Prostate gland (tissue), 2 donors: ENCODE results near the gene GRK1. TPM values are rescaled to one million over a fixed set of nuclear protein-coding genes. Genes with fewer than 3 reads are reported as not detected.

ENCODE experiments used
- DNase-seq: peaks from one replicate; pipeline ENCODE4 v3.0.0-alpha.2; 2019; ENCODE audit warnings: low spot score
- H3K27ac ChIP-seq, 2 donors: fragments of 200-600 bp; sonication (generic); 2 replicates each; pipeline ENCODE4 v1.5.1; 2017 to 2019
- H3K27me3 ChIP-seq: fragments of 200-600 bp; sonication (generic); replicated peaks from 2 replicates; pipeline ENCODE4 v1.5.1; 2019; ENCODE audit not compliant: insufficient read depth
- H3K36me3 ChIP-seq, 2 donors: fragments of 200-600 bp; sonication (generic); 1 replicate in 1 of 2; 2 replicates in 1 of 2; pipeline versions ENCODE4 v1.5.1 to v1.8.1; 2017 to 2019
- H3K4me1 ChIP-seq: fragments of 200-600 bp; sonication (generic); replicated peaks from 2 replicates; pipeline ENCODE4 v1.5.1; 2019
- H3K4me3 ChIP-seq, 2 donors: fragments of 200-600 bp; sonication (generic); 2 replicates each; pipeline ENCODE4 v1.5.1; 2017 to 2019
- H3K9me3 ChIP-seq: fragments of 200-600 bp; sonication (generic); 2 replicates; pipeline ENCODE4 v1.5.1; 2017
- POLR2A ChIP-seq: fragments of 450-650 bp; IDR thresholded peaks from one replicate; pipeline ENCODE4 v1.6.1; 2016; ENCODE audit warnings: antibody characterized with exemption, mild to moderate bottlenecking
- POLR2AphosphoS5 ChIP-seq: sonication (generic); formaldehyde crosslinking; IDR thresholded peaks from one replicate; pipeline ENCODE4 v1.6.1; 2017; ENCODE audit warnings: antibody characterized with exemption
- WGBS: methylation state at CpG from one replicate; pipeline ENCODE4 v1.1.5; 2018; 5-methylcytosine and 5-hydroxymethylcytosine counted together
- intact Hi-C: fragments of 100-400 bp; cut with DNase I; formaldehyde crosslinking; loops from one replicate; pipeline ENCODE4 v1.14.2; 2022
- total RNA-seq, 2 donors: library from RNA; depleted of rRNA; stranded (reverse); fragments of >200 nt; gene quantifications; one replicate each; pipeline ENCODE4 v1.1.0, GENCODE V29; 2016
- TF ChIP-seq, protein P1 (sequence below), 4 experiments: fragments of 200-600 bp in 2 of 4; fragments of 450-650 bp in 2 of 4; sonication (generic) in 2 of 4; IDR thresholded peaks; 1 replicate in 3 of 4; 2 replicates in 1 of 4; pipeline ENCODE4 v1.5.1; 2016 to 2019; ENCODE audit warnings: antibody characterized with exemption in 4 of 4, mild to moderate bottlenecking in 2 of 4, moderate library complexity in 2 of 4

Gene GRK1
- total RNA-seq, 2 donors from 2014 or later, result 0.23 TPM; not detected in 1

DNA sequence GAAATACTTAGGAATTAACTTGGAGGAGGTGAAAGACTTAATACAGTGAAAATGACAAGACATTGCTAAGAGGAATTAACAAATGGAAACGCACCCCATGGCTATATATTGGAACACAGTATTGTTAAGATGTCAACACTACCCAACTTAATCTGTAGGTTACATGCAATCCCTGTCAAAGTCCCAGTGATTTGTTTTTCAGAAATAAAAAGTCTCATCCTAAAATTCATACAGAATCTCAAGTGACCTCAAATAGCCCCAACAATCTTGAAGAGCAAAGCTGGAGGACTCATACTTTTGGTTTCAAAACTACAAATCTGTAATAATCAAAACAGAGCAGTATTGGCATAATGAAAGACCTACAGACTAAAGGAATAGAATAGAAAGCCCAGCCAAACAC, 22.2 kb upstream of the GRK1 start:
- WGBS, result 83% methylated on average over 1 of the region's 1 CpG
- TF ChIP-seq, protein P1, sequence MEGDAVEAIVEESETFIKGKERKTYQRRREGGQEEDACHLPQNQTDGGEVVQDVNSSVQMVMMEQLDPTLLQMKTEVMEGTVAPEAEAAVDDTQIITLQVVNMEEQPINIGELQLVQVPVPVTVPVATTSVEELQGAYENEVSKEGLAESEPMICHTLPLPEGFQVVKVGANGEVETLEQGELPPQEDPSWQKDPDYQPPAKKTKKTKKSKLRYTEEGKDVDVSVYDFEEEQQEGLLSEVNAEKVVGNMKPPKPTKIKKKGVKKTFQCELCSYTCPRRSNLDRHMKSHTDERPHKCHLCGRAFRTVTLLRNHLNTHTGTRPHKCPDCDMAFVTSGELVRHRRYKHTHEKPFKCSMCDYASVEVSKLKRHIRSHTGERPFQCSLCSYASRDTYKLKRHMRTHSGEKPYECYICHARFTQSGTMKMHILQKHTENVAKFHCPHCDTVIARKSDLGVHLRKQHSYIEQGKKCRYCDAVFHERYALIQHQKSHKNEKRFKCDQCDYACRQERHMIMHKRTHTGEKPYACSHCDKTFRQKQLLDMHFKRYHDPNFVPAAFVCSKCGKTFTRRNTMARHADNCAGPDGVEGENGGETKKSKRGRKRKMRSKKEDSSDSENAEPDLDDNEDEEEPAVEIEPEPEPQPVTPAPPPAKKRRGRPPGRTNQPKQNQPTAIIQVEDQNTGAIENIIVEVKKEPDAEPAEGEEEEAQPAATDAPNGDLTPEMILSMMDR (IDR thresholded peaks at IDR 0.05), result no peak
- no peaks in the 10 kb centered on the region for H3K9me3 ChIP-seq
- DNase-seq, result no peak
- H3K4me3 ChIP-seq, result no peak overlapping the region
- intact Hi-C loops, result no loop called here
- peaks cover 2% of the 10 kb centered on the region for H3K4me1 ChIP-seq
- H3K27ac ChIP-seq, result no peak overlapping the region
- no peaks in the 10 kb centered on the region for H3K27me3 ChIP-seq
- no peaks in the 10 kb centered on the region for H3K36me3 ChIP-seq

DNA sequence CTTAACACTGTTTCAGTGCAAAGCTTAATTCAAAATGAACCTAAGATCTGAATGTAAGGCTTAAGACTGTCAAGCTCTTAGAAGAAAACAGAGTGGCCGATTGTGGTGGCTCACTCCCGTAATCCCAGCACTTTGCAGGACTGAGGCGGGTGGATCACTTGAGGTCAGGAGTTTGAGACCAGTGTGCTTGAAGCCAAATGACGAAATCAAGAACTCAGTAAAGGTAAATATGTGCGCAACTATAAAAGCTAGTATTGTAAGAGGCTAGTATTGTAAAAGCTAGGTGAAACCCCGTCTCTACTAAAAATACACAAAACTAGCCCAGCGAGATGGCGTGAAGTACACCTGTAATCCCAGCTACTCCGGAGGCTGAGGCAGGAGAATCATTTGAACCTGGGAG, 21.7 kb upstream of the GRK1 start:
- WGBS, result 57% methylated on average over 9 of the region's 9 CpGs
- no peak overlapping the region for H3K4me3 ChIP-seq
- no peaks in the 10 kb centered on the region for H3K27me3 ChIP-seq
- peaks cover 2% of the 10 kb centered on the region for H3K4me1 ChIP-seq
- H3K36me3 ChIP-seq, result no peaks in the 10 kb centered on the region
- no peak for DNase-seq
- intact Hi-C loops, result no loop called here
- no peaks in the 10 kb centered on the region for H3K9me3 ChIP-seq
- TF ChIP-seq POLR2AphosphoS5, result peak; percentile 52
- TF ChIP-seq, protein P1 (IDR thresholded peaks at IDR 0.05), result no peak
- no peak overlapping the region for H3K27ac ChIP-seq

DNA sequence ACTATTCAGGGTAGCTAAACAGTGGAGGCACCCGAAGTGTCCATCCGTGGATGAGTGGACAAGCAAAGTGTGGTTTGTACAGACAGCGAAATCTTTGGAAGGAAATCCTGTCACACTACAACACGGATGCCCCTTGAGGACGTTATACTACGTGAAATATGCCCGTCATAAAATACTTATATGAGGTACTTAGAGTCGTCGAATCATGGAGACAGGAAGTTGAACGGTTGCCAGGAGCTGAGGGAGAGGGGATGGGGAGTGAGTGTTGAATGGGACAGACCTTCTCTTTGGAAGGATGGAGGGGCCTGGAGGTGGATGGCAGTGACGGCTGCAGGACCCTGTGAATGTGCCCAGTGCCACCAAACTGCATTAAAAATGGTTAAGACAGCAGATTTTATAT, 20.6 kb upstream of the GRK1 start:
- Histone ChIP-seq H3K27ac (no peak overlapping the region), H3K9me3 (no peaks in the 10 kb centered on the region), H3K36me3 (no peaks in the 10 kb centered on the region), H3K4me3 (no peak overlapping the region), H3K4me1 (peaks cover 1% of the 10 kb centered on the region), H3K27me3 (no peaks in the 10 kb centered on the region)
- TF ChIP-seq, protein P1 (IDR thresholded peaks at IDR 0.05), result no peak
- TF ChIP-seq POLR2AphosphoS5, result no peak
- no peak for TF ChIP-seq POLR2A
- WGBS, result 30% methylated on average over 11 of the region's 11 CpGs
- intact Hi-C loops, result no loop called here
- DNase-seq, result no peak

DNA sequence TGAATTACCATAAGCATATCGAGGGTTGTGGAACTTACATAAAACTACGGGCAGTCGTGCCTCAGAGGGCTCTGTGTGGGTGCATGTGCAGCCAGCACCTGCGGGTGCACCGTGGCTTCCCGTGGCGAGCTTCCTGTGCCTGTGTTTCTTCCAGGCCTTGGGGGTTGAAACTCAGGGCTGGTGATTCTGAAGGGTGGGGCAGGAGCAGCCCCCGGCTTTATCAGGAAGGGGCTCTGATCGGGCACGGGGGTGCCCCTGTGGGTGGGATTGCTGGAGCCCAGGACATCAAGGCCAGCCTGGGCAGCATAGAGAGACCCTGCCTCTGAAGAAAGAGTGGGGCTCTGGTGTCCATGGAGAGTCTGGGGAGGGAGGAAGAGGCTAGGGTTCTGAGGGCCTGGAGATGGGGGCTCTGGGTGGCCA, 20.1 kb upstream of the GRK1 start:
- Histone ChIP-seq H3K36me3 (no peaks in the 10 kb centered on the region), H3K9me3 (no peaks in the 10 kb centered on the region), H3K27ac (peak overlapping the region; percentile 2 to 21), H3K4me1 (no peaks in the 10 kb centered on the region), H3K4me3 (no peak overlapping the region), H3K27me3 (no peaks in the 10 kb centered on the region)
- TF ChIP-seq POLR2A, result no peak
- TF ChIP-seq, protein P1 (IDR thresholded peaks at IDR 0.05), result no peak
- no peak for TF ChIP-seq POLR2AphosphoS5
- intact Hi-C loops, result no loop called here
- 66% methylated on average over 10 of the region's 10 CpGs for WGBS
- no peak for DNase-seq

DNA sequence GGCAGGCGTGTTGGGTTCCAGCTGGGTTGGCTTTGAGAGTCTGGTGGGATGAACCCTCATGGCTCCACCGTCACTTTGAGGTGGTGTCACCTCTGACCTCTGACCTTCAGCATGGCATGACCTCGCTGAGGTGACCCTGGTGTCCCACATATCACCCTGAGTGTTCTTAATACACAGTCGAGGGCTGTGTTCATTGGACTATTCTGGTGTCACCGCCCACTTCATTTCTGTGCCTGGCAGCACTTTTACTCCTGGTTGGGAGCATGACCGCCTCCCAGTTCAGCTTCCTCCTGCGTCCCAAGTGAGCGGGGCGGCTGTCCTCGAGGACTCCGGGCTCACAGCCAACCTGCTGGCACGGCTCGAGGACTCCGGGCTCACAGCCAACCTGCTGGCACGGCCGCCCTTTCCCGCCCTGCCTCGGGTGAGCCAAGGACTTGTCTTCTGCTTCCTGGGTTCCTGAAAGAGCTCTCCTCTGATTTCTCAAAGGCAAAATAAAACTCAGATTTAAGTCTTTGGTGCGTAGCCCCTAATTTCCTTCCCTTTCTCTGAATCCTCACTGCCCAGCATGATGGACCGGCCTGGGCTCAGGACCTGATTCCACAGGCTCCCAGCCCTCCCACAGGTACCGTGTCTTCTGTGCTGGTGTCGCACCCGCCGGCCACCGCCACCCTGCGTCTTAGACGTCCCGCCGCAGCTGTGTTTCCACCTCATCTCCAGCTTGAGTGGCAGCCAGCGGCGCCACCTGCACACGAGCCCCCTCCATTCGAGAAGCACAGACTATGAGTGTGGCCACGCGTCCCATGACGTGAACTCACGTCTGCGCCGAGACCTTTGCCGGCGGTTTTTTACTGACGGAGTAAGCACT, 19.4 kb upstream of the GRK1 start:
- no peaks in the 10 kb centered on the region for H3K4me1 ChIP-seq
- no peaks in the 10 kb centered on the region for H3K36me3 ChIP-seq
- peak overlapping the region in 1 of 2 donors; percentile 8 for H3K4me3 ChIP-seq
- intact Hi-C loops, result no loop called here
- peak overlapping the region; percentile 2 to 65 for H3K27ac ChIP-seq
- WGBS, result 33% methylated on average over 42 of the region's 42 CpGs
- peak; percentile 92 for DNase-seq
- TF ChIP-seq POLR2A (peak; percentile 11), POLR2AphosphoS5 (peak; percentile 90)
- TF ChIP-seq, protein P1 (IDR thresholded peaks at IDR 0.05), result no peak
- H3K27me3 ChIP-seq, result no peaks in the 10 kb centered on the region
- H3K9me3 ChIP-seq, result no peaks in the 10 kb centered on the region
